Caco-2 (cell line): Measurements from ENCODE around the gene CELA2B. TPM values are rescaled to one million over a fixed set of nuclear protein-coding genes. Genes with fewer than 3 reads are reported as not detected.
"Not testable (repeated sequence)": the region's sequence is repeated elsewhere in the genome, so short reads cannot be mapped to it uniquely, and the experiment has no call there.

ENCODE experiments used
- BruUV-seq: library from RNA; stranded (reverse); fragments of 400-500 nt; replicated peaks from 2 replicates; lab custom pipeline; 2021; lab: Mats Ljungman, UMichigan
- CTCF ChIA-PET: fragments of 300-600 bp; sonication (Branson Sonifier 250); formaldehyde crosslinking; loops from one replicate; lab custom pipeline; 2022; ENCODE audit warnings: antibody characterized with exemption; lab: Charles Lee
- POLR2A ChIA-PET: fragments of 300-600 bp; sonication (Branson Sonifier 250); formaldehyde crosslinking; loops from one replicate; lab custom pipeline; 2022; ENCODE audit warnings: antibody characterized with exemption; lab: Charles Lee
- DNase-seq, 2 experiments: peaks; one replicate each; pipeline versions ENCODE4 v3.0.0 to v3.0.0-alpha.2; 2020 to 2022
- H3K27me3 ChIP-seq: replicated peaks from 2 replicates; pipeline ENCODE4 v1.6.0; 2011; ENCODE audit warnings: low read length; ENCODE audit not compliant: control insufficient read depth, insufficient read depth
- H3K36me3 ChIP-seq: 2 replicates; pipeline ENCODE4 v1.5.1; 2011; ENCODE audit warnings: low read length; ENCODE audit not compliant: control insufficient read depth, insufficient read depth
- H3K4me1 ChIP-seq: fragments of 250-450 bp; sonication (Bioruptor Pico); 2 replicates; pipeline ENCODE4 v1.5.1; 2020; ENCODE audit warnings: mild to moderate bottlenecking
- H3K4me3 ChIP-seq: 2 replicates; pipeline ENCODE4 v1.5.1; 2011; ENCODE audit warnings: low read depth, mild to moderate bottlenecking, control low read depth, low read length
- H3K9me3 ChIP-seq: fragments of 250-450 bp; sonication (Bioruptor Pico); 2 replicates; pipeline ENCODE4 v1.5.1; 2020; ENCODE audit warnings: mild to moderate bottlenecking, moderate library complexity
- H3K27ac Mint-ChIP-seq: one replicate; pipeline ENCODE4 v1.8.0; 2022; ENCODE audit warnings: mixed read lengths; ENCODE audit not compliant: unreplicated experiment
- H3K27me3 Mint-ChIP-seq: one replicate; pipeline ENCODE4 v1.8.0; 2022; ENCODE audit warnings: mixed read lengths; ENCODE audit not compliant: insufficient read depth, unreplicated experiment
- H3K36me3 Mint-ChIP-seq: one replicate; pipeline ENCODE4 v1.8.0; 2022; ENCODE audit warnings: mild to moderate bottlenecking, mixed read lengths; ENCODE audit not compliant: insufficient read depth, unreplicated experiment
- H3K4me1 Mint-ChIP-seq: one replicate; pipeline ENCODE4 v1.8.0; 2022; ENCODE audit warnings: low read depth, mixed read lengths; ENCODE audit not compliant: unreplicated experiment
- H3K4me3 Mint-ChIP-seq: one replicate; pipeline ENCODE4 v1.8.0; 2022; ENCODE audit warnings: mild to moderate bottlenecking, moderate library complexity, mixed read lengths; ENCODE audit not compliant: unreplicated experiment
- H3K9me3 Mint-ChIP-seq: one replicate; pipeline ENCODE4 v1.8.0; 2022; ENCODE audit warnings: mixed read lengths; ENCODE audit not compliant: unreplicated experiment
- CTCF ChIP-seq, 2 experiments: fragments of 200-600 bp in 1 of 2; IDR thresholded peaks; 1 replicate in 1 of 2; 2 replicates in 1 of 2; pipeline versions ENCODE4 v1.5.1 to v1.8.0; 2011 to 2022; ENCODE audit warnings: antibody characterized with exemption in 1 of 2, control low read depth in 1 of 2, inconsistent platforms in 1 of 2, low read depth in 1 of 2, low read length in 1 of 2, mild to moderate bottlenecking in 1 of 2, moderate library complexity in 1 of 2; ENCODE audit not compliant: insufficient read depth in 1 of 2, severe bottlenecking in 1 of 2, unreplicated experiment in 1 of 2
- intact Hi-C: fragments of 100-400 bp; cut with micrococcal nuclease; formaldehyde crosslinking; loops from one replicate; pipeline ENCODE4 v1.10.0; 2022; ENCODE audit not compliant: unreplicated experiment
- total RNA-seq: library from RNA; stranded (reverse); gene quantifications from 2 replicates; pipeline ENCODE4 v1.2.3, GENCODE V29; 2022

CELA2B gene
- total RNA-seq, 1 experiment from 2014 or later, result not detected

- 0 out of 2 replicates have a peak, but pooled peaks cover 5% of the 10 kb centered on the region for H3K4me1 ChIP-seq
- H3K36me3 ChIP-seq, result no peaks in the 10 kb centered on the region
- H3K27me3 ChIP-seq, result no peaks in the 10 kb centered on the region
- H3K4me3 ChIP-seq, result no peak overlapping the region
- H3K4me3 Mint-ChIP-seq, result no peak overlapping the region
- no TSS peak for BruUV-seq
- no peak for DNase-seq
- no peak for TF ChIP-seq CTCF (IDR thresholded peaks at IDR 0.05; ENCODE audit: insufficient read depth in 1 of 2, low read depth in 1 of 2, low read length in 1 of 2, severe bottlenecking in 1 of 2, unreplicated experiment in 1 of 2)
- H3K9me3 Mint-ChIP-seq, result no peaks in the 10 kb centered on the region
- CTCF ChIA-PET, result no interaction called here
- H3K27me3 Mint-ChIP-seq, result no peaks in the 10 kb centered on the region
- intact Hi-C loops, result no loop called here
- POLR2A ChIA-PET, result no interaction called here
- no peak overlapping the region for H3K27ac Mint-ChIP-seq
- no peaks in the 10 kb centered on the region for H3K9me3 ChIP-seq
- no peaks in the 10 kb centered on the region for H3K36me3 Mint-ChIP-seq
- H3K4me1 Mint-ChIP-seq, result peaks cover 11% of the 10 kb centered on the region
Observed at GRCh38 chr1:15459771-15460707, 15.9 kb upstream of the CELA2B start.

- H3K36me3 Mint-ChIP-seq, result no peaks in the 10 kb centered on the region
- H3K4me3 ChIP-seq, result no peak overlapping the region
- no peak overlapping the region for H3K27ac Mint-ChIP-seq
- CTCF ChIA-PET, result no interaction called here
- intact Hi-C loops, result no loop called here
- no peaks in the 10 kb centered on the region for H3K27me3 Mint-ChIP-seq
- no peak overlapping the region for H3K4me3 Mint-ChIP-seq
- no peak for DNase-seq
- H3K9me3 ChIP-seq, result no peaks in the 10 kb centered on the region
- no peaks in the 10 kb centered on the region for H3K9me3 Mint-ChIP-seq
- H3K36me3 ChIP-seq, result no peaks in the 10 kb centered on the region
- TF ChIP-seq CTCF (IDR thresholded peaks at IDR 0.05; ENCODE audit: insufficient read depth in 1 of 2, low read depth in 1 of 2, low read length in 1 of 2, severe bottlenecking in 1 of 2, unreplicated experiment in 1 of 2), result no peak
- peaks cover 11% of the 10 kb centered on the region for H3K4me1 Mint-ChIP-seq
- no peaks in the 10 kb centered on the region for H3K27me3 ChIP-seq
- 0 out of 2 replicates have a peak, but pooled peaks cover 5% of the 10 kb centered on the region for H3K4me1 ChIP-seq
- POLR2A ChIA-PET, result no interaction called here
- no TSS peak for BruUV-seq
Observed at GRCh38 chr1:15460708-15461095, 15.2 kb upstream of the CELA2B start.

GRCh38 chr1:15463064-15463800 is 12.7 kb upstream of the CELA2B start:
- BruUV-seq, H3K9me3 Mint-ChIP-seq, H3K36me3 Mint-ChIP-seq, H3K4me1 Mint-ChIP-seq, intact Hi-C loops, H3K27me3 ChIP-seq, H3K4me3 ChIP-seq, POLR2A ChIA-PET, H3K9me3 ChIP-seq, H3K27ac Mint-ChIP-seq, H3K36me3 ChIP-seq, H3K4me3 Mint-ChIP-seq, H3K27me3 Mint-ChIP-seq, CTCF ChIA-PET, H3K4me1 ChIP-seq: not testable (repeated sequence)
- peak in 1 of 2 experiments; percentile 11 for DNase-seq

GRCh38 chr1:15463926-15464322 is 12.0 kb upstream of the CELA2B start:
- H3K4me3 ChIP-seq, result not testable (repeated sequence)

More at GRCh38 chr1:15463926-15464322, 12.0 kb upstream of the CELA2B start:
- H3K27ac Mint-ChIP-seq, H3K36me3 ChIP-seq, intact Hi-C loops, H3K4me3 Mint-ChIP-seq, H3K27me3 ChIP-seq, H3K4me1 Mint-ChIP-seq, BruUV-seq, H3K9me3 Mint-ChIP-seq, CTCF ChIA-PET, DNase-seq, H3K4me1 ChIP-seq, H3K36me3 Mint-ChIP-seq, POLR2A ChIA-PET, H3K27me3 Mint-ChIP-seq, H3K9me3 ChIP-seq: not testable (repeated sequence)
